Ascending aorta (tissue), 2 donors: ENCODE data around the gene ADD3. TPM values are rescaled to one million over a fixed set of nuclear protein-coding genes. Genes with fewer than 3 reads are reported as not detected.
A peak's percentile ranks its signal among the peaks of the same experiment; 100 is the strongest.

Experiments
- DNase-seq, 2 donors: peaks; one replicate each; pipeline ENCODE4 v3.0.0-alpha.2; 2019; ENCODE audit warnings: low spot score in 2 of 2
- H3K27ac ChIP-seq, 2 donors: fragments of 200-600 bp; sonication (generic); one replicate each; pipeline ENCODE4 v1.5.1; 2016 to 2017; ENCODE audit warnings: mild to moderate bottlenecking in 1 of 2
- H3K27me3 ChIP-seq: fragments of 200-600 bp; sonication (generic); one replicate; pipeline ENCODE4 v1.5.1; 2017
- H3K36me3 ChIP-seq, 2 donors: fragments of 200-600 bp; sonication (generic); one replicate each; pipeline ENCODE4 v1.5.1; 2016
- H3K4me1 ChIP-seq, 2 donors: fragments of 200-600 bp; sonication (generic); one replicate each; pipeline ENCODE4 v1.5.1; 2016 to 2017; ENCODE audit warnings: mild to moderate bottlenecking in 1 of 2
- H3K4me3 ChIP-seq, 2 donors: fragments of 200-600 bp; sonication (generic); one replicate each; pipeline ENCODE4 v1.5.1; 2016 to 2017; ENCODE audit warnings: mild to moderate bottlenecking in 1 of 2
- H3K9me3 ChIP-seq, 2 donors: fragments of 200-600 bp; sonication (generic); one replicate each; pipeline ENCODE4 v1.5.1; 2016
- intact Hi-C: fragments of 100-400 bp; cut with DNase I; formaldehyde crosslinking; loops from one replicate; pipeline ENCODE4 v1.15.1; 2023
- total RNA-seq: library from RNA; depleted of rRNA; stranded (reverse); fragments of >200 nt; gene quantifications from one replicate; pipeline ENCODE4 v1.1.0, GENCODE V29; 2016
- TF ChIP-seq, protein P1 (sequence below), 3 experiments: fragments of 200-600 bp in 2 of 3; fragments of 450-650 bp in 1 of 3; sonication (generic) in 2 of 3; IDR thresholded peaks; one replicate each; pipeline ENCODE4 v1.5.1; 2016 to 2019; ENCODE audit warnings: antibody characterized with exemption in 3 of 3, mild to moderate bottlenecking in 1 of 3, moderate library complexity in 1 of 3

The ADD3 gene
- total RNA-seq, 1 donor from 2014 or later, result 93.0 TPM

DNA sequence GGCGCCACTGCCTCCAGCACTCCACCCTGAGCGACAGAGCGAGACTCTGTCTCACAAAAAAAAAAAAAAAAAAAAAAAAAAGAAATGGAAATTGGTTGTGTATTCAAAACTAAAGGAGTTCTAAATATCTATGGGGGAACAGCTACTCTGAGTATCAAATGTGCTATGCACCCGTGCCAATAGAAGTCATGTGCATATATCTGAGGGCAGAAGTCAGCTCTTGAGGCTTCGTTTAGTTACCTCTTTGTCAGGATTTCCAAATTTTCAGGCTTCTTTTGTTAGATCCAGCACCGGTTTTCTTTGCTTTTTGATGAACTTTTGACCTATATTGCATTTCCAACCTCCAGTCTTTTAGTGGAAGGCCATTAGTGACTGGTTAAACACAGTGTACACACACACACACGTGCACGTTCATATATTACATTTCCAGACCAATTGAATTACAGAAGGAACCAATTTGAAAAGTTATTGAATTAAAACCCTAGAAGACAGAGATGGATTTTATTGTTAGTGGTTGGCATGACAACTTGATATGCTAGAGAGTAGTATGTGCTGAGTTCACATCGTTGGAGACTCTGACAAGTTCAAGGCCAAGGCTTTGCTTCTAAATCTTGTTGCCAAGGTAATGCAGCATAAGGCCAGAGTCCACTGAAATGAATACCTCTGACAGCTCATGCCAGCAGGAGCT lies 33.1 kb upstream of the ADD3 start:
- Histone ChIP-seq H3K27ac (no peak overlapping the region), H3K27me3 (no peaks in the 10 kb centered on the region), H3K4me3 (no peak overlapping the region), H3K9me3 (no peaks in the 10 kb centered on the region), H3K4me1 (peaks cover 4 to 41% of the 10 kb centered on the region in 2 donors), H3K36me3 (no peaks in the 10 kb centered on the region)
- no peak for DNase-seq
- TF ChIP-seq, protein P1, sequence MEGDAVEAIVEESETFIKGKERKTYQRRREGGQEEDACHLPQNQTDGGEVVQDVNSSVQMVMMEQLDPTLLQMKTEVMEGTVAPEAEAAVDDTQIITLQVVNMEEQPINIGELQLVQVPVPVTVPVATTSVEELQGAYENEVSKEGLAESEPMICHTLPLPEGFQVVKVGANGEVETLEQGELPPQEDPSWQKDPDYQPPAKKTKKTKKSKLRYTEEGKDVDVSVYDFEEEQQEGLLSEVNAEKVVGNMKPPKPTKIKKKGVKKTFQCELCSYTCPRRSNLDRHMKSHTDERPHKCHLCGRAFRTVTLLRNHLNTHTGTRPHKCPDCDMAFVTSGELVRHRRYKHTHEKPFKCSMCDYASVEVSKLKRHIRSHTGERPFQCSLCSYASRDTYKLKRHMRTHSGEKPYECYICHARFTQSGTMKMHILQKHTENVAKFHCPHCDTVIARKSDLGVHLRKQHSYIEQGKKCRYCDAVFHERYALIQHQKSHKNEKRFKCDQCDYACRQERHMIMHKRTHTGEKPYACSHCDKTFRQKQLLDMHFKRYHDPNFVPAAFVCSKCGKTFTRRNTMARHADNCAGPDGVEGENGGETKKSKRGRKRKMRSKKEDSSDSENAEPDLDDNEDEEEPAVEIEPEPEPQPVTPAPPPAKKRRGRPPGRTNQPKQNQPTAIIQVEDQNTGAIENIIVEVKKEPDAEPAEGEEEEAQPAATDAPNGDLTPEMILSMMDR (IDR thresholded peaks at IDR 0.05), result no peak
- intact Hi-C loops, result loop anchor here (5.0 kb wide), 2 partner anchors 52 to 103 kb away; partner anchors contain the start of gene XPNPEP1

DNA sequence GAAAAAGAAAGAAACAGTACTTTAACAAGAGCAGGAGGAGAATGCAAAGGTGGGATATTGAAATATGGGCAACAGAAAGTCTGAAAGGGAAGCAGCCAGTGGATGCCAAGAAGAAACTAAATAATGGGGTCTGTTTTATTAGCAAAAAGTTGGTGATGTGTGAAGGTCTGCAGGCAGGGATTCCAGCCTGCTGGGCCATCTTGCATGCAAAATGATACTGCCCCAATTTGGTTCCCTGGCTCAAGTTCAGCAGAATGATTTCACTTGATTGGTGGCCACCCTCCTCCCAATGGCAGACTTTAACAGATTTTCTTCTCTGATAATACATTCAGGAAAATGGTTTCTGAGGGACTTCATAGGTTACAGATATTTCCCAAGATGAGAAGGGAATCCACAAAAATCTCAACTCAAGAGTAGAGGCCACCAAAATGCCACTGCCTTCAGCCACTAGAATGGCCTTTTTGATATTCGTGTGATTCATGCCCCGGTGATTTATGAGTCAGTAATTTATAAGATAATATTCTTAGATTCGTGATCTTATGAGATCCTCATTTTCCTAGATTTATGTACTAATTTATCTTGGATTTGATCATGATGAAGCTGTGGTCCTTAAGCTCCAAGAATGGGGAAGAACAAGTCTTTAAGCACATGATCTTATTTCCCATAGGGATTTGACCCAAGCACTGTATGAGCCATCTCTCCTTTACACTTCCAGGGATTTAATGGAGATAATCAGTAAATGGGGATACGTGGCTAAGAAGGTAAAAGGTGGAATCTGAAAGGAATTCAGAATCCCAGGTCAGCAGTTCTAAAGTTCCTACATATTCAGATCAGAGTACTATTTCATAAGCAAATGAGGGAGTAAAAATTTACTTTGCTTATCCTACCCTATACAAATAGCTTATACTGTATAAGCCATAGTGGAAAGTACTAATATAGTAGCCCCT lies 32.3 kb upstream of the ADD3 start:
- peak overlapping the region in 1 of 2 donors; percentile 81 for H3K27ac ChIP-seq
- peaks cover 4 to 38% of the 10 kb centered on the region in 2 donors for H3K4me1 ChIP-seq
- DNase-seq, result no peak
- intact Hi-C loops, result loop anchor here (5.0 kb wide), 2 partner anchors 53 to 102 kb away; partner anchors contain the start of gene XPNPEP1
- TF ChIP-seq, protein P1 (IDR thresholded peaks at IDR 0.05), result no peak
- no peaks in the 10 kb centered on the region for H3K9me3 ChIP-seq
- H3K27me3 ChIP-seq, result no peaks in the 10 kb centered on the region
- no peaks in the 10 kb centered on the region for H3K36me3 ChIP-seq
- no peak overlapping the region for H3K4me3 ChIP-seq

DNA sequence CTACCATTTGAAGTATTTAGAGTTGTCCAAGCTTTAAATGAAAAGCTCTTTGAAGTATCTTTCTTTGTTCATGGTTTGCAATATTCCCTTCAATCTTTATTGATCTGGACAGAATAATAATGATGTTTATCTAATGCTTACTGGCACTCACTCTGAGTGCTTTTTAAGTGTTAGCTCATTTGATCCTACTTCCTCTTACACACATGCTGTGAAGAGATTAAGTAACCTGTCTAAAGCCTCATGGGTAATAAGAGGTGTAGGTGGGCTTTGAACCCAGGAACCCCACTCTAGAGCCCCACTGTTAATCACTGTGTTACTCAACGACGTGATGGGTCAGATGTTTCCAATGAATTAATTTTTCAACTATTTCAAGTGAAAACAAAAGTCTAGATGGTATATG lies 31.1 kb upstream of the ADD3 start:
- no peaks in the 10 kb centered on the region for H3K9me3 ChIP-seq
- intact Hi-C loops, result loop anchor here (5.0 kb wide), 2 partner anchors 54 to 101 kb away; partner anchors contain the start of gene XPNPEP1
- peak overlapping the region; percentile 81 for H3K27ac ChIP-seq
- DNase-seq, result no peak
- no peaks in the 10 kb centered on the region for H3K27me3 ChIP-seq
- peaks cover 4 to 44% of the 10 kb centered on the region in 2 donors for H3K4me1 ChIP-seq
- H3K4me3 ChIP-seq, result no peak overlapping the region
- TF ChIP-seq, protein P1 (IDR thresholded peaks at IDR 0.05), result no peak
- no peaks in the 10 kb centered on the region for H3K36me3 ChIP-seq

DNA sequence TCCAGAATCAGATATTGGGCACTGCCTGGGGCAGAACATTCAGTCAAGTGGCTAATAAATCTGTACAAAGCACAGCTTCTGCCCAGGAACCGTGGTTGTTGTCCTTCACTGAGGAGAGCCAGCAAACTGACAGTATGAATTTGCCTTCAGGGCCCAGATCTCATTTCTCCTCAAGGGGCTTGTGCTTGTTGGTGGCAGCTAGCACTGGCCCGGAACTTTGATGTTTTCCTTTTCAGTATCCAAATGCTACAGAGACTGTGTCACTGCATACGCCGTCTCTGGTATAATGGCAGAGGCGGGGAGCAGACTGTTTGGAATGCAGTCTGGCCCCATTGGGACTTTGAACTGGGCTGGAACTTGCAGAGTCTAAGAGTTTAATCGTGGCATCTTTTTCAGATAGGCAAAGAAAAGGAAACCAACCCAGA lies 30.4 kb upstream of the ADD3 start:
- peak in 1 of 2 donors; percentile 82 for DNase-seq
- H3K27ac ChIP-seq, result peak overlapping the region; percentile 81
- H3K4me3 ChIP-seq, result peak overlapping the region; percentile 18 to 37
- TF ChIP-seq, protein P1 (IDR thresholded peaks at IDR 0.05), result no peak
- intact Hi-C loops, result loop anchor here (5.0 kb wide), 2 partner anchors 55 to 100 kb away; partner anchors contain the start of gene XPNPEP1
- H3K36me3 ChIP-seq, result no peaks in the 10 kb centered on the region
- no peaks in the 10 kb centered on the region for H3K27me3 ChIP-seq
- peaks cover 4 to 44% of the 10 kb centered on the region in 2 donors for H3K4me1 ChIP-seq
- no peaks in the 10 kb centered on the region for H3K9me3 ChIP-seq

DNA sequence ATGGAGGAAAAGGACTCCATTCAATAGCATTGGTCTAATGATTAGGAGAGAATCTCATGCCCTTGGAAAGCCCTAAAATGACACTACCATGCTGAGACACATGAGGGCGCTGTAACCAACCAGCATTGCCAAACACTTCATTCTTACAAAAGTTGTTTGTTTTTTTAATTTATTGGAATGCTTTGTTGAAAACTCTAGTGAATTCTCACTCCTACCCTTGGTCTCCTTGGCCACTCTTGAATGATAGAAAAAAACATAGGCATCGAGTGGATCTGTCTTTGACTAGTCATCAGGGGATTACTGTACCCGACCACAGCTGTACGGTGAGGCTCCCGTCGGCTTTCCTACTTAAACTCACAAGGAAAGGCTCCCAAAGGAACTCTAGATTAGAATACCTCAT lies 29.3 kb upstream of the ADD3 start:
- no peaks in the 10 kb centered on the region for H3K36me3 ChIP-seq
- TF ChIP-seq, protein P1 (IDR thresholded peaks at IDR 0.05), result peak; percentile 9 to 60 (median 51)
- no peaks in the 10 kb centered on the region for H3K27me3 ChIP-seq
- intact Hi-C loops, result loop anchor here (2.0 to 5.0 kb wide), 3 partner anchors 20 to 99 kb away; partner anchors contain the start of gene XPNPEP1
- no peaks in the 10 kb centered on the region for H3K9me3 ChIP-seq
- peak overlapping the region in 1 of 2 donors; percentile 31 for H3K4me3 ChIP-seq
- H3K4me1 ChIP-seq, result peaks cover 4 to 47% of the 10 kb centered on the region in 2 donors
- peak overlapping the region; percentile 81 for H3K27ac ChIP-seq
- DNase-seq, result no peak
